HG03196 (cell line): ENCODE measurements around the gene LARP6.
"Not testable (repeated sequence)": the region's sequence is repeated elsewhere in the genome, so short reads cannot be mapped to it uniquely, and the experiment has no call there.

Experiments used
- ATAC-seq: cut with Tn5 transposase; IDR thresholded peaks from one replicate; pipeline ENCODE4 v1.9.1; 2021; ENCODE audit not compliant: unreplicated experiment

Gene LARP6

DNA sequence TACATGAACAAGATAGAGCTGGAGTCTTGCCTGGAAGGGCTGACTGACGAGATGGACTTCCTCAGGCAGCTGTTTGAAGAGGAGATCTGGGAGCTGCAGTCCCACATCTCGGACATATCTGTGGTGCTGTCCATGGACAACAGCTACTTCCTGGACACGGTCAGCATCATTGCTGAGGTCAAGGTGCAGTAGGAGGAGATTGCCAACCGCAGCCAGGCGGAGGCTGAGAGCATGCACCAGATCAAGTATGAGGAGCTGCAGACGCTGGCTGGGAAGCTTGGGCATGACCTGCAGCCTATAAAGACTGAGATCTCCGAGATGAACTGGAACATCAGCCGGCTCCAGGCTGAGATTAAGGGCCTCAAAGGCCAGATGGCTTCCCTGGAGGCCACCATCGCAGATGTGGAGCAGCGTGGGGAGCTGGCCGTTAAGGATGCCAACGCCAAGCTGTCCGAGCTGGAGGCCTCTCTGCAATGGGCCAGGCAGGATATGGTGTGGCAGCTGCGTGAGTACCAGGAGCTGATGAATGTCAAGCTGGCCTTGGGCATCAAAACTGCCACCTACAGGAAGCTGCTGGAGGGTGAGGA lies 5.5 kb upstream of the LARP6 start:
- no peak for ATAC-seq

DNA sequence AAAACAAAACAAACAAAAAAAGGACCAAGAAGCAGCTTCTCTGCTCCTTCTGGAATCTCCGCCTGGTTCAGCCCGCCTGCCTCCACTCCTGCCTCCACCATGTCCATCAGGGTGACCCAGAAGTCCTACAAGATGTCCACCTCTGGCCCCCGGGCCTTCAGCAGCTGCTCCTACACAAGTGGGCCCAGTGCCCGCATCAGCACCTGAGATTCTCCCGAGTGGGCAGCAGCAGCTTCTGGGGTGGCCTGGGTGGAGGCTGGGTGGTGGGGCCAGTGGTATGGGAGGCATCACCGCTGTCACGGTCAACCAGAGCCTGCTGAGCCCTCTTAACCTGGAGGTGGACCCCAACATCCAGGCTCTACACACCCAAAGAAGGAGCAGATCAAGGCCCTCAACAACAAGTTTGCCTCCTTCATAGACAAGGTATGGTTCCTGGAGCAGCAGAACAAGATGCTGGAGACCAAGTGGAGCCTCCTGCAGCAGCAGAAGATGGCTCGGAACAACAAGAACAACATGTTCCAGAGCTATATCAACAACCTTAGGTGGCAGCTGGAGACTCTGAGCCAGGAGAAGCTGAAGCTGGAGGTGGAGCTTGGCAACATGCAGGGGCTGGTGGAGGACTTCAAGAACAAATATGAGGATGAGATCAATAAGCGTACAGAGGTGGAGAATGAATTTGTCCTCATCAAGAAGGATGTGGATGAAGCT lies 4.8 kb upstream of the LARP6 start:
- ATAC-seq = not testable (repeated sequence)

DNA sequence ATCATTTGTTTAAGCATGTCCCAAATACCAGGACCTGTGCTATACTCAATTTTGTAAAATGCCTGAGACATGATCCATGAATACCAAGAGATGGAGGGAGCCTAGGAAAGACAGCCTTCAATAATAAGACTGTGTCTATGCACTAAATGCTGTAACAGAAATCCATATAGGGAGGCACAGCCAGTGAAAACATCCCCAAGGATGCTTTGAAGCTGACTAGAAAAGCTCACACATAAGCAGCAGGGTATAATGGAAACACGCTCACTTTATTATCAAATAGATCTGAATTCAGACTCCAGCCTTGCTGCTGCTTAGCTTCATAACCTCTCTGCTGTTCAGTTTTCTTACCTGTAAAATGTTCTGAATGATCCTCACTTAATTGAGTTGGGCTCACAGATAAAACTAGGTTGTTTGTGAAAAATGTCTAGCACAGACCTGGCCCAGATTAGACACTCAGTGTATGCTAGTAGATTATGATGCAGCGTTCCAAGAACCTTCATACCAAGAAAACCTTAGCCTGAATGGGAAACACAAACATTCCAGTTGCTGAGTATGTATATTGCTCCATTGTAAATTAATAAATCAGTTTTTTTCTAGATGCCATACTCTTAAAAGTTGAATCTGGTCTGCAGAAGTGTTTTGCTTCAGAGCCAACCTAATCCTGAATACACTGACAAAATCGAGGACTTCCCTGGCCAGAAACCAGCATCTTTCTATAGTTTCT lies 3.8 kb upstream of the LARP6 start:
- no peak for ATAC-seq

DNA sequence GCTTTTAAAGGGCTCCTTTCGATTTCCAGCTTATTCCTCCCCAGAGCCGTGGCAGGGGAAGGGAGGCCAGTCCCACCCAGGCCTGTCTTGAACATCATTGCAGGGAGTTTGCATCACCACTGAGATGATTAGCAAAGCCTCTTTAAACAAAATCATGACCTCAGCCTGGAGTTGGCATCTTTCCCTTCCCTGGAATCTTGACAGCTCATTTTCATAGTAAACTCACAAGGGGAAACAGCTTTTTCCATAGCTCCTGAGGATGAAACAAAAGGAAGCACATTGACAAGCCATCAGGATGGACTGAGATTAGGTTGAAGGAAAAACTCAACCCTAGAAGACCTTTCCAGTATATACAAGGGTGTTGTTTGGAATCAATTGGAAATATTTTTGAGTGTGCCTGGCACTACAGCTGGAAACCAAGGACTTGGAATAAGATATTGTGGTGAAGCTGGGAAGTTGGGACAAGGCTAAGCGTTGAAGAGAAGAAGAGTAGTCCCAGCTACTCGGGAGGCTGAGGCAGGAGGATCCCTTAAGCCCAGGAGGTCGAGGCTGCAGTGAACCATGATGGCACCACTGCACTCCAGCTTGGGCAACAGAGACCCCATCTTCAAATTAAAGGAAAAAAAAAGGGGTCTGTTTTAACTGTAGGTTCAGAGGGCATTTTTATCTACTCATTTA lies 3.1 kb upstream of the LARP6 start:
- ATAC-seq = no peak

DNA sequence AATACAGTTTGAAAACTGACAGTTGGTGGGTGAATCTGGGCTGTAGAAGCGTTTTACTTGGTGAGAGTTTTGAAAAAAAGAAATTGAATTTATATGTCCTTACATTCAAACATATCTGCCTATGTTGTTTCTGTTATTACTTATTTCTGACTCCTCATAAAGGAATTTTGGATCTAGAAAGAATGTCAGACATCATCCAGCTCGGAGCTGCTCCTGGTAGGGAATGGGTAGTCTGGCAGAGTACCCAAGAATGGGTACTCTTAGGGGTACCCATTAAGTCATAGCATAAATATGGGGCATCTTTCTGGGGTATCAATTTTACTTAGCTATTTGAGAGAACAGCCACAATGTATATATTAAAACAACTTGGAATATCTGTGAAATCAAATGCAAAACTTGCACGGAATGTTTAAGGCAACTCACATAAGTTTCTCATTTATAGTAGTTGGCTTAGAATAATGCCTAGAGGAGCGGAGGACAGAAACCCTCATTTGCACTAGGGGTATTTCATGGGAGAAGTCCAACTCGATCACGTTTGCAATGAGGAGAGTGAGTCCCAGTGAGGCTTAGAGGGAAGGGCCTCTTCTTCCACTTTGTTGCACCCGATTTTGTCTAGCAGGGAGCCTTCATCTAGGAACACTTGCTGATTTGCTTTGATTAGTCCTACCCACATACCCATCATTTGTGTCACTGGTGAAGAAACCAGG lies 2.4 kb upstream of the LARP6 start:
- ATAC-seq = no peak

DNA sequence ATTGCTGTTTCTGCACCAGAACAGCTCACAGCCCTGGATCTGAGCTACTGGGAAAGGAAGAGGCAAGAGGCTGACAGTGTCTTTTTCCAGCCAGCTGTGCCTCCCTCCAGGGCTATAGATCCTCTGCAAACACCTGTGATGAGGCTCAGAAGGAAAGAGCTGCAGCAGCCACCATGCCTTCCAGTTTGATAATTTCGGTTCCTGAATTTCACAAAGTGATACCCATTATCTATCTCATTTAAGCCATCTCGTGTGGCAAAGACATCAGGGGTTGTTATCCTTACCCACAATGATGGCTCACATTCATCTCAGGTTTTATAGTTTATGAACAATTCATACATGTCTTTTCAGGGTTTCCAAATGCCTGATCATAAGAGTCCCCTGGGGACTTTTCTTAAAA lies 1.8 kb upstream of the LARP6 start:
- ATAC-seq = no peak

DNA sequence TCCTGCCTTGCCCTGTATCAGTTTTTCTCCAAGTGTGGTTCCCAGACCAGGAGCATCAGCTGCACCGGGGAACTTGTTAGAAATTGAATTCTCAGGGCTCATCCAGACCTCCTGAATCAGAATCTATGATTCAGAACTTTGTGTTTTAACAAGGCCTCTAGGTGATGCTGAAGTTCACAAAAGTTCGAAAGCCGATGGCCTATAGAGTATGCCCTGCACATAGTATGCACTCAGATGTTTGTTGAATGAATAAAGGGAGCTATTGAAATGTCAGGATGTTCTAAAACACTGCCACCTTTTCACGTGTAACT lies 664 bp upstream of the LARP6 start:
- ATAC-seq = no peak

DNA sequence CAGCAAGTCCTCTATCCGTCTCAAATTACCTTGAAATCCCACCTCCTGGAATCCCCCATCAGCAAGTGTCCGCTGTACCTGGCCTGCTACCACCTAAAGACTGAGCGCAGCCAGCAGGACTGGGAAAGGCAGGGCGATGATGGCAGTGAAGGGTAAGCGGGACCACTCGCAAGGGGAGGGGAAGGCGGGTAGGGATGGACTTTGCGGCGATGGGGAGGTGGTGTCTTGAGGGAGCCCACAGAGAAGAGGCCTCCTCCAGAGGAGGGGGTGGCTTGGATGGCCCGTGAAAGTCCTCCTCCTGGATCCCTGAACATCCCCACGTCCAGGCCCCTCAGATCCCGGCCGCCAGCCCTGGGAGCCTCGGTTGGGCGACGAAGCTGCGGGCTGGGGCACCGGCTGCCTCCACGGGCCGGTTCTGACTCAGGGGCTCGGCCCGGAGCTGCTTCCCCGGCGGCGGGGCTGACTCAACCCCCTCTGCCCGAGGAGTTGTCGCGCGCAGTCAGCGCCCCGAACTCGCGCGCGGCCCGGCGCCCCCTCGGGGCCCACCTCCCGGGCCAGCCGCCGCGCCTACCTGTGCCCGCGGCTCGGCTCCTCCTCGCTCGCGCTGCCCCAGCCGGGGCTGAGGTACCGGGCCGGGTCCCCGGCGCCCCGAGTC lies 512 bp downstream of the LARP6 start:
- ATAC-seq = no peak

DNA sequence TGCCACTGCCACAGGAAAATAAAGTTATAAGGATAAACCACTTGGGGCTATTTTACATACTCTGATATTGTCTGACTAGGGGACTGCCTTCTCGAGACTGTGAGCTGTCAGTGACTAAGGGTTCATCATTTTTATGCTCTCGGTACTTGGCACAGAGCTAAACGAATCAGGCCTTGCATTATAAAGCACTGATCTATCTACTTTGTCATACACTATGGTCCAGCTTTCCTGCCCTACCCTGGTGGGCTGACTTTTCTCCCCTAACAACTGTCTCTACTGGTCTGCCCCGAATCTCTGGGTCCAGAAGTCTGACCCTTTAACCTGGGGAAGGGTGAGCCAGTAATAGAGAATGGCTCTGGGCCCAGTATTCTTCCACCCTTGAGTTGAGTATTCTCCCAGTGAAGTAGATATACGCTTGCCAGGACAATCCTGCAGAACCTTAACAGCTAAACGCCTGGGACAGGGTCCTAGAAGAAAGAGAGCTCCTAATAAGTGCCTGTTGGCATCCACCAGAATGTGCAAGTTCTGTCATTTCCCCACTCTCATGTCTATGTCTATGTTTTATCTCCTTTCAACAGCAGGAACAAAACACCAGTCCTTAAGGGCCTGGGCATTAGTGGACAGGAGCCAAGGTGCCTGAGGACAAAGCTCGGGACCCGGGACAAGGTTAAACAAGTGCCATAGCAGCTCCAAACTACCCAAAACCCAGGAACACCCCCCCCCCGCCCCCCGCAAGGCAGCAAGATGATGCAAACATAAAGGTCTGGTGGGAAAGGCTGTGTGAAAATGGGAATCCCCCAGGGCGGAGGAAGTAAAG lies 1.2 kb downstream of the LARP6 start:
- no peak for ATAC-seq

DNA sequence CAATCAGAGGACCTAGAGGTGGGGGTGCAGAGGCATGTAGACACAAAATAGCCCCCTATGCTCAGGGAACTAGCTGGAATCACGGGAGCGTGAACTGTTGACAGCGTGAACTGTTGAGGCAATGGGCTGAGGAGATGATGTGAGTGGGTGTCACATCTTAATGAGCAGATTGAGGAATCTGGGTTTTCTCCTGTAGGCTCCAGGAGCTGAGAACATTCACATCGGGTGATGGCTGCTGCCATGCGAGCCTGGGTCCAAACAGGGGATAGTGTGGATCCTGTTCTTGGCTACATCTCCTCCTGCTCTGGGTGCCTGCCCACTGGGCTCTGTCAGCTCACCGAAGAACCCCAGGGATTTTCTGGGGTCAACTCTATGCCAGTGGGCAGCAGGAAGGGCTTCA lies 2.1 kb downstream of the LARP6 start:
- ATAC-seq = no peak

DNA sequence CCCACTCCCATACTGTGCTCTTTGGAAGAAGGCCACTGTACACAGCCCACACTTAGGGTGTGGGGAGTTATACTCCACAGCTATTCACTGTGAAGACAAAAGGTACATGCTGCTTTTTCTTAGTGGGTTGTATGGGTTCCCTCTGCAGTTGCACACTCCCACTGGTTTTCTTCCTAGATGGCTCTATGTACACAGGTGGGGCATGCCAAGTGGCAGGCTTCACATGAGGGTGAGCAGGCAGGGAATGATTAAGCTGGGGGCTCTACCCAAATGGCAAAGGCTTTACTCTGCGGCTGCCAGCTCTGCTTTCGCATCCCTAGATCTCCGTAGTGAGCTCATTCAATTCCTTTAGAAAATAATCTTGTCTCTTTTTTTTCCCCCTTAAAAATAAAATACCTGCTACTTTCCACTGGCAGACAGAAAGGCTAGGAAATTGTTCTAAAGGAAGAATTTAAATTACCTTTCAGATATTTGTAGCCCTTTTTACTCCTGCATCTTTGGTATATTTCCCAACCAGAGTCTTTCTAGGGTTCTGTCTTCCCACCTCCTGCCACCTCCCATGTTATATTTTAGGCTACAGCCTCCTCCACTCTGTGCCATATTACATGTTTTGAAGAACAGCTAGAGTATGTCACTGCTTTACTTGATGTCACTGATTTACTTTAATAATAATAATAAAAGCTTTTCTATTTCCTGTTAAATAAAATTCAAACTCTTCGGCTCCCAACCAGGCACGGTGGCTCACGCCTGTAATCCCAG lies 8.2 kb downstream of the LARP6 start:
- no peak for ATAC-seq

DNA sequence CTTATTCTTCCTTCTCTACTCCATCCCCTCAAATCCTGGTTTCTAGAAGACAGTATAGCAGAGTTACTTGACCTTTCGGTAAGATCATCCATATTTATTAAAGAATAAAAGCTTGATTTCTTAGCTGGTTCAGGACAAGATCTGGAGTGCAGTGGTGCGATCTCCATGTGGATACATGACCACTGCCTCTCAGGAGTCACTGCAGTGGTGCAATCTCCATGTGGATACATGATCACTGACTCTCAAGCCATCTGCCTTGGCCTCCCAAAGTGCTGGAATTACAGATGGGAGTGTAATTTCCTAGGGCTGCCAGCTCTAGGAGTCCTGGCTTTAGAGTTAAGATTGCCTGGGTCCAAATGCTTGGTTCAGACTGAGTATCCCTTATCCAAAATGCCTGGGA lies 16.5 kb downstream of the LARP6 start:
- no peak for ATAC-seq

DNA sequence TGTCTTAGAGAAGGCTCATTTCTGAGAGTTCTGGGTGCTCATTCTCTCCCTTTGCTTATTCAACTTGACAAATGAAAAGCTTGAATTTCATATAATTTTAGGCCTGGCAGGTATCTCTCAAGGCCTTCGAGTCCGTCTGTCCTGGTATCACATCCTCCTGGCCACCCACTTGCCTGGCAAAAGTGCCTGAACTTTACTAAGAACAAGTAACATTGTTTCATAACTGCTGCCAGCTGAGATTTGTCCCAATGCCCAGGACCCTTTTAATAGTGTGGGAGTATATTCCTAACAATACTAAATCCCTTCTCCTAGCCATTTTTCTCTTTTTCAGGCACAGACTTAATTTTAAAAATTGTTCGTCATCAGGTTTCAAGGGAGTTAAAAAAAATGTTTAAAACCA lies 18.1 kb downstream of the LARP6 start:
- ATAC-seq = no peak

DNA sequence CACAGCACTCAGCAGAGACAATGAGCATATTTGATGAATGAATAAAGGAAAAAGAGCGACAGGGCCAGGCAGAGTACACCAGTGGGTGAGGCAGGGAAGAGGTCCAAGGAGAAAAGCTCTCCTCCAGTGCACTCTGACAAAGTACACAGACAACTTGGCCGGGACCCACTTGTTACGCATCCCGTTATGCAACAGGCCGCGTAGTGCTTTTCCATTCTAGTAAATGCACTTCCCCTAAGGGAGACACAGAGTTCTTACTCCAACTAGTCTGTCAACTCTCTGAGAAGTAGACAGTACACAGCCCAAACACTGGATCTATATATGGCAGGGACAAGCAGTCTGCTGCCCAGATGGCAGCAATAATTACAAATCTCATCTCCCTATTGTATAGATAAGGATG lies 18.5 kb downstream of the LARP6 start:
- no peak for ATAC-seq

DNA sequence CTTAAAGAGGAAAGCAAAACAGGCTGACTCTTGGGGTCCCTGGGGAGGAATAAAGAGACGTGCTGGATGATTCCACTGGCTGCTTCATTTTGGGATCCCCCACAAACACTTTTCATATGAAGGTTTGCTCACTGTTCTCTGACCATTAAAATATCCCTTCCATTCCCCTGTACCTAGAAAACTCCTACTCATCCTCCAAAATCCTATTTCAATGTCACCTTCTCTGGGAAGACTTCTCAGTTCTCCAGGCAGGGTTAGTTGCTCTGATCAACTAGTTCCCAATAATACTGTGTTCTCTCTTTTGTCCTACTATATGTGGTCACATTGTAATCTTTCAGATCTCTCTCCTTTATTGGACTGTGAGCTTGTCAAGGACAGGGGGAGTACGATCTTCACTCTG lies 19.0 kb downstream of the LARP6 start:
- ATAC-seq = no peak

DNA sequence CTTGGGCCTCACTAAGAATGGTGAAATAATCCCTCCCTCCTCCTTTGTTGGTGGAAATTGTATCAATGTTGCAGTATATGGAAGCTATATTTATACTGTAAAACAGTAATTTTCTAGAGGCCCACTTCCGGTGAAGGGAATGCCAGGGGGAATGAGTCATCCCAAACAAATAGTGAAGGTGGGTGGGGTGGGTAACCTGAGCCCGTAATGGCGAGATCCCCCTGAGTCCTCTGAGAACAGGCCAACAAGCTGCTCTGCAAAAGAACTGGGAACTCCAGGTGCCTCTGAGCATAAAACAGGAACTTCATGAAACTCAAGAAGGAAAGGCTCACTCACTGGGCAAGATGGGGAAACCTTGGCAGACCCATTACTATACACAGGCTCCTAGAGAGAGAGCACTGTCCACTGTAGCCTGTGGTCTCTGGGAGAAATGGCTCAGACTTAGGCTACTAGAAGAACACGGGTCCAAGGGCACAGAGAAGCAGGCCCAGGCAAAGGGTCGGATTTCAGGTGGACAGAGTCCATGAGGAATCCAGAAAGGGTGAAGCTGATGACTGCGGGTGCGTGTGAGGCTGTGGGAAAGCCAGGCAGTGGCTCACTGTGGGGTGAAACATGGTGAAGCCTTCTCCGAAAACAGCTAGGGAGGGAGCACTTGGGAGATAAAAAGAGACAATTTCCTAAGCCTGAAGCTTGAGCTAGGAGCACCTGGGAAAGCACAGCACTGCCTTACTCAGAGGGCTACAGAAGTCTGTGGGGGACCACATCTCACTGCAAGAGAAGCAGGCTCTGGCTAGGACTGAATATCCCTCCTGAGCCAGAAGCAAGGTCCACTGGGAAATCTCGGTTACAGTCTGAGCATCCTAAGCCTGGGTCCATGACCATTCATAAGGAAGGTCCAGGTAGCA lies 19.8 kb downstream of the LARP6 start:
- ATAC-seq = no peak

DNA sequence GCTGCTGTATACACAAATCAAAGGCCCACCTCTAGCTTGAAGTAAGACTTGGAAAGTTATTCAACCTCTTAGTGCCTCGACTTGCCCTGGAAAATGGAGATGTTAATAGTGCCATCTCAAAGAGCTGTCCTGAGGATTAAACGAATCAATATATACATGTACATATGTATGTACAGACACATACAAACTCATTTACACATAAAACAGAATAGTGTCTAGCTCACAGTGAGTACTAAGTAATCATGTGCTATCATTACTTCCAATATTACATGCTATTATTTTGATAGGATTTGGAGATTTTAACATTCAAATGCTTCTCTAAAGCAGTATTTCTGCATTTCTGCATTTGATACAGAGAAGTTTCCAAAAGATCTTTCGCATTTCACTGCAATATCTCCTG lies 20.5 kb downstream of the LARP6 start:
- ATAC-seq = no peak

DNA sequence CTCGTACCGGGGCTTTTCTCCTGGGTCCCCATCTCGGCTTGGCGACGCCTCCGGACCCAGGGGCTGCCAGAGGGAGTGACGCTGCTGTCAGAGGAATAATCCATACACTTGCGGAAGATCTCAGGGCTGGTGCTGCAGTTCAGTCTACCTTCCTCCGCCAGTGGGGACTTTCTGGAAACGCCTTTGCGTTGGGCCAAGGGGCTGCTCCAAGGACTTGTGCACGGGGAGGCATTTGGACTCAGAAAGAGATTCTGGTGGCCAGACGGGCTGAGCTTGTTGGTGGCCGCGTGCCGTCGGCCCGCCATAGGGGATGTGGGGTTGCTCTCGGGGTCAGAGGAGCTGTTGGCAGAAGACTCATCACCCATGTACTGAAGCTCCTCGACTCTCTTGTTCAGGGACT lies 21.8 kb downstream of the LARP6 start:
- no peak for ATAC-seq
